Subcutaneous adipose tissue (tissue), 4 donors: Measurements from ENCODE around the gene DOK5. TPM values are rescaled to one million over a fixed set of nuclear protein-coding genes. Genes with fewer than 3 reads are reported as not detected.
A peak's percentile ranks its signal among the peaks of the same experiment; 100 is the strongest.

Experiments used
- CTCF ChIP-seq: fragments of 450-650 bp; IDR thresholded peaks from one replicate; pipeline ENCODE4 v1.5.1; 2016; ENCODE audit warnings: low read depth, mild to moderate bottlenecking, control low read depth, antibody characterized with exemption, moderate library complexity
- total RNA-seq, 4 donors: library from RNA; depleted of rRNA; stranded (reverse); fragments of >200 nt; gene quantifications; one replicate each; pipeline ENCODE4 v1.1.0, GENCODE V29; 2016

DOK5 gene
- 1 to 10 TPM in 2 of 4 donors, under 1 TPM in 2; 0.82 to 2.6 (median 1.7) TPM for total RNA-seq

GRCh38 chr20:54475334-54476168 lies at the start of gene DOK5:
Gene DOK5 (plus strand): TSS chr20:54475593. CDS start chr20:54475947, 354 bp downstream.
- no peak for TF ChIP-seq CTCF

- TF ChIP-seq CTCF, result peak; percentile 8
Observed at GRCh38 chr20:54429364-54429763, 46.0 kb upstream of the DOK5 start.

- TF ChIP-seq CTCF, result no peak
Observed at GRCh38 chr20:54431156-54431944, 44.0 kb upstream of the DOK5 start.

GRCh38 chr20:54432966-54433365 lies 42.4 kb upstream of the DOK5 start:
- TF ChIP-seq CTCF, result no peak

- TF ChIP-seq CTCF, result no peak
Observed at GRCh38 chr20:54433636-54434035, 41.8 kb upstream of the DOK5 start.

- no peak for TF ChIP-seq CTCF
Observed at GRCh38 chr20:54434196-54434595, 41.2 kb upstream of the DOK5 start.

- no peak for TF ChIP-seq CTCF
Observed at GRCh38 chr20:54435015-54435414, 40.4 kb upstream of the DOK5 start.
